Neural cell (in vitro differentiated cells): Measurements from ENCODE around the gene CHST11.

Experiments
- CTCF ChIP-seq: fragments of 450-650 bp; IDR thresholded peaks from 2 replicates; pipeline ENCODE4 v1.5.1; 2014; ENCODE audit warnings: antibody characterized with exemption, mild to moderate bottlenecking, moderate library complexity; ENCODE audit not compliant: poor library complexity, severe bottlenecking
- EP300 ChIP-seq: fragments of 450-650 bp; conservative IDR thresholded peaks from 2 replicates; pipeline ENCODE4 v1.6.1; 2014; ENCODE audit warnings: antibody characterized with exemption, mild to moderate bottlenecking, moderate library complexity; ENCODE audit not compliant: poor library complexity, severe bottlenecking
- RAD21 ChIP-seq: fragments of 450-650 bp; conservative IDR thresholded peaks from 2 replicates; pipeline ENCODE4 v1.6.1; 2014; ENCODE audit warnings: antibody characterized with exemption, mild to moderate bottlenecking, moderate library complexity
- SMC3 ChIP-seq: fragments of 450-650 bp; conservative IDR thresholded peaks from 2 replicates; pipeline ENCODE4 v1.6.1; 2014; ENCODE audit warnings: antibody characterized with exemption, mild to moderate bottlenecking, moderate library complexity; ENCODE audit not compliant: poor library complexity
- TAF1 ChIP-seq: IDR thresholded peaks from 2 replicates; pipeline ENCODE4 v1.6.1; 2012; ENCODE audit warnings: low read depth

- TF ChIP-seq CTCF (no peak), TAF1 (no peak), RAD21 (no peak), SMC3 (no peak), EP300 (no peak)
These were observed 22.4 kb downstream of the CHST11 start for GRCh38 chr12:104479123-104479662.
